Measurements from ENCODE around the gene ATN1. TPM values are rescaled to one million over a fixed set of nuclear protein-coding genes. Genes with fewer than 3 reads are reported as not detected.
A peak's percentile ranks its signal among the peaks of the same experiment; 100 is the strongest.
"Not testable (repeated sequence)": the region's sequence is repeated elsewhere in the genome, so short reads cannot be mapped to it uniquely, and the experiment has no call there.

The ATN1 gene
- total RNA-seq, 4 donors from 2014 or later: 53.3 to 100 (median 84.9) TPM

DNA sequence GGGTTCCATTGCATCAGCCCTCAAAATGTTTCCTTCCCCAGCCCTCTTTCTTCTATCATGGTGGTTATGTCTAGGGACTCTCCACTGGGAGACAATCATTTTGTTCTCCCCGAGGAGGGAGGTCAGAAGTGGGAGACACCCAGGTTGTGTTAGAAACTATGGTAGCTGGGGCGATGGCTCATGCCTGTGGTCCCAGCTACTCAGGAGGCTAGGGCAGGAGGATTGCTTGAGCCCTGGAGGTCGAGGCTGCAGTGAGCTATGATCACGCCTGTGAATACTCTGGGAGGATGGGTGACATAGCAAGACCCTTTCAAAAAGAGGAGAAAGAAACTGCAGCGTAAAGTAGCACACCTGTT is 36.1 kb upstream of the ATN1 start:
- DNase-seq: no peak
- Histone ChIP-seq H3K27ac (peak overlapping the region; percentile 81 to 87 (median 86)), H3K9me3 (no peaks in the 10 kb centered on the region), H3K4me1 (peaks cover 6 to 23% of the 10 kb centered on the region in 2 donors), H3K36me3 (no peaks in the 10 kb centered on the region), H3K27me3 (no peaks in the 10 kb centered on the region), H3K4me3 (replicated peaks in 1 of 3) (peak overlapping the region in 2 of 3 donors; percentile 29 to 55)
- whole genome bisulfite sequencing, 2 donors: 87 to 91% methylated on average over 5 of the region's 5 CpGs
- TF ChIP-seq, protein P1, sequence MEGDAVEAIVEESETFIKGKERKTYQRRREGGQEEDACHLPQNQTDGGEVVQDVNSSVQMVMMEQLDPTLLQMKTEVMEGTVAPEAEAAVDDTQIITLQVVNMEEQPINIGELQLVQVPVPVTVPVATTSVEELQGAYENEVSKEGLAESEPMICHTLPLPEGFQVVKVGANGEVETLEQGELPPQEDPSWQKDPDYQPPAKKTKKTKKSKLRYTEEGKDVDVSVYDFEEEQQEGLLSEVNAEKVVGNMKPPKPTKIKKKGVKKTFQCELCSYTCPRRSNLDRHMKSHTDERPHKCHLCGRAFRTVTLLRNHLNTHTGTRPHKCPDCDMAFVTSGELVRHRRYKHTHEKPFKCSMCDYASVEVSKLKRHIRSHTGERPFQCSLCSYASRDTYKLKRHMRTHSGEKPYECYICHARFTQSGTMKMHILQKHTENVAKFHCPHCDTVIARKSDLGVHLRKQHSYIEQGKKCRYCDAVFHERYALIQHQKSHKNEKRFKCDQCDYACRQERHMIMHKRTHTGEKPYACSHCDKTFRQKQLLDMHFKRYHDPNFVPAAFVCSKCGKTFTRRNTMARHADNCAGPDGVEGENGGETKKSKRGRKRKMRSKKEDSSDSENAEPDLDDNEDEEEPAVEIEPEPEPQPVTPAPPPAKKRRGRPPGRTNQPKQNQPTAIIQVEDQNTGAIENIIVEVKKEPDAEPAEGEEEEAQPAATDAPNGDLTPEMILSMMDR (IDR thresholded peaks at IDR 0.05): no peak
- no peak for TF ChIP-seq POLR2A (IDR thresholded peaks at IDR 0.05)
- intact Hi-C loops (cut with DNase I): no loop called here

DNA sequence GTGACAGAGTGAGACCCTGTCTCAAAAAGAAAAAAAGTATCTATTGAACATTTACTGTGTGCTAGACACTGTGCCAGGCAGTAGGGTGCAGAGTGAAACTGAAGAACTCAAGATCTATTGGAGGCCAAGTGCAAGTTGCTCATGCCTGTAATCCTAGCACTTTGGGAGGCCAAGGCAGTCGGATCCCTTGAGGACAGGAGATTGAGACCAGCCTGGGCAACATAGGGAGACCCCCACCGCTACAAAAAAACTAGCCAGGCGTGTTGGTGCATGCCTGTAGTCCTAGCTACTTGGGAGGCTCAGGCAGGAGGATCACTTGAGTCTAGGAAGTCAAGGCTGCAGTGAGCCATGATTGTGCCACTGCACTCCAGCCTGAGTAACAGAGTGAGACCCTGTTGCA is 35.1 kb upstream of the ATN1 start:
- H3K4me3 ChIP-seq (replicated peaks in 1 of 3); intact Hi-C loops (cut with DNase I); H3K9me3 ChIP-seq; DNase-seq; H3K27me3 ChIP-seq; H3K36me3 ChIP-seq; H3K27ac ChIP-seq: not testable (repeated sequence)
- WGBS, 2 donors: 94 to 95% methylated on average over 3 of the region's 3 CpGs
- peaks cover 6 to 16% of the 10 kb centered on the region in 2 donors for H3K4me1 ChIP-seq

DNA sequence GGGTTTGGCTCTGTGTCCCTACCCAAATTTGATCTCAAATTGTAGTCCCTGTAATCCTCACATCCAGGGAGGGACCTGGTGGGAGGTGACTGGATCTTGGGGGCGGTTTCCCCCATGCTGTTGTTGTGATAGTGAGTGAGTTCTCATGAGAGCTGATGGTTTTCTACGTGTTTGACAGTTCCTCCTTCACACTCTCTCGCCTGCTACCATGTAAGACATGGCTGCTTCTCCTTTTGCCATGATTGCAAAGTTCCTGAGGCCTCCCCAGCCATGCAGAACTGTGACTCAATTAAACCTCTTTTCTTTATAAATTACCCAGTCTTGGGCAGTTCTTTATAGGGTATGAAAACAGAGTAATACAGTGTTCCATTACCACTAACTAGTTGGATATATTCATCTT is 33.4 kb upstream of the ATN1 start:
- H3K27me3 ChIP-seq: no peaks in the 10 kb centered on the region
- H3K9me3 ChIP-seq: no peaks in the 10 kb centered on the region
- intact Hi-C loops (cut with DNase I): no loop called here
- DNase-seq: no peak
- H3K27ac ChIP-seq: no peak overlapping the region
- TF ChIP-seq POLR2A (IDR thresholded peaks at IDR 0.05): no peak
- TF ChIP-seq, protein P1 (IDR thresholded peaks at IDR 0.05): no peak
- no peak overlapping the region for H3K4me3 ChIP-seq (replicated peaks in 1 of 3)
- WGBS, 2 donors: 84 to 85% methylated on average over 3 of the region's 3 CpGs
- peaks cover 6 to 17% of the 10 kb centered on the region in 2 donors for H3K4me1 ChIP-seq
- no peaks in the 10 kb centered on the region for H3K36me3 ChIP-seq

DNA sequence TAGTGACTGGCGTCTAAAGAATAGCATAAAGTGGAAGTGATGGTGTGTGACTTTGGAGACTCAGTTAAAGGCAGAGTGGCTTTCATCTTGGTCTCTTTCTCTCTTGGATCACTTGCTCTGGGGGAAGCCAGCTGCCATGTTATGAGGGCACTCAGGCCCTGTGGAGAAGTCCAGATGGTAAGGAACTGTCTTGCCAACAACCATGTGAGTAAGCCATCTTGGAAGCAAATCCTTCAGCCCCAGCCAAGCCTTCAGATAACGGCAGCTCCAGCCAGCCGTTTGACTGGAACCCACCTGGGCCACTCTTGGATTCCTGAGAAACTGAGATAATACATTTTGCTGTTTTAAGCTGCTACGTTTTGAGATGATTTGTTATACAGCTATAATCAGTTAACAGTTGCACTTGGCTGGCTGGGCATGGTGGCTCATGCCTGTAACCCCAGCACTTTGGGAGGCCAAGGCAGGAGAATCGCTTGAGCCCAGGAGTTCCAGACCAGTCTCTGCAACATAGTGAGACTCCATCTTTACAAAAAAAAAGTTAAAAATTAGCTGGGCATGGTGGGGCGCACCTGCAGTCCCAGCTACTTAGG is 30.8 kb upstream of the ATN1 start:
- DNase-seq: no peak
- intact Hi-C loops (cut with DNase I): no loop called here
- WGBS, 2 donors: 77 to 82% methylated on average over 5 to 6 of the region's 6 CpGs
- Histone ChIP-seq H3K36me3 (no peaks in the 10 kb centered on the region), H3K27me3 (no peaks in the 10 kb centered on the region), H3K4me3 (replicated peaks in 1 of 3) (no peak overlapping the region), H3K9me3 (no peaks in the 10 kb centered on the region), H3K4me1 (peaks cover 9 to 15% of the 10 kb centered on the region in 2 donors), H3K27ac (no peak overlapping the region)
- no peak for TF ChIP-seq POLR2A (IDR thresholded peaks at IDR 0.05)
- TF ChIP-seq, protein P1 (IDR thresholded peaks at IDR 0.05): no peak

DNA sequence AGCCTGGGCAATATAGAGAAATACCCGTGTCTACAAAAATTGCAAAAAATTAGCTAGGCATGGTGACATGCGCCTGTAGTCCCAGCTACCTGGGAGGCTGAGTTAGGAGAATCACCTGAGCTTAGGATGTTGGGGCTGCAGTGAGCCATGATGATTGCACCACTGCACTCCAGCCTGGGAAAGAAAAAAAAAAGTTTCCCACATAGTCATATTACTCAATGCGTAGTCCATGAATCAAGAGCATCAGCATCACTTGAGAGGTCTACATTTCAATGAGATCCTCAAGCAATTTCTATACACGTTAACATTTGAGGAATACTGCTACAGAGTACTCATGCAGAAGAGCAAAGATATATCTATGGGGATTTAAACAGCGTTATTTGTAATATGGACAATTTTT is 28.3 kb upstream of the ATN1 start:
- Histone ChIP-seq H3K27me3 (no peaks in the 10 kb centered on the region), H3K36me3 (no peaks in the 10 kb centered on the region), H3K4me3 (replicated peaks in 1 of 3) (no peak overlapping the region), H3K4me1 (peaks cover 13 to 17% of the 10 kb centered on the region in 2 donors), H3K9me3 (no peaks in the 10 kb centered on the region), H3K27ac (no peak overlapping the region)
- 69 to 75% methylated on average over 5 of the region's 5 CpGs for WGBS, 2 donors
- TF ChIP-seq, protein P1 (IDR thresholded peaks at IDR 0.05): no peak
- TF ChIP-seq POLR2A (IDR thresholded peaks at IDR 0.05): no peak
- intact Hi-C loops (cut with DNase I): no loop called here
- no peak for DNase-seq
